GM19468 (cell line): ENCODE data around the gene TRIM28.

Source experiments
- ATAC-seq: cut with Tn5 transposase; IDR thresholded peaks from one replicate; pipeline ENCODE4 v1.9.1; 2021; ENCODE audit warnings: mild to moderate bottlenecking, moderate library complexity, moderate number of reproducible peaks; ENCODE audit not compliant: unreplicated experiment; ENCODE audit errors: extremely low read depth

Gene TRIM28

GRCh38 chr19:58547323-58548312 is 3.8 kb downstream of the TRIM28 start:
- ATAC-seq, result no peak

GRCh38 chr19:58548859-58549663 is 5.2 kb downstream of the TRIM28 start:
- ATAC-seq, result no peak

- ATAC-seq, result no peak
Observed at GRCh38 chr19:58549664-58550361, 5.9 kb downstream of the TRIM28 start.

- no peak for ATAC-seq
Observed at GRCh38 chr19:58550362-58551122, 6.7 kb downstream of the TRIM28 start.

- no peak for ATAC-seq
Observed at GRCh38 chr19:58551123-58551497, 7.2 kb downstream of the TRIM28 start.

- ATAC-seq, result no peak
Observed at GRCh38 chr19:58551577-58552471, 8.0 kb downstream of the TRIM28 start.

GRCh38 chr19:58552655-58553054 is 8.8 kb downstream of the TRIM28 start:
- no peak for ATAC-seq

- no peak for ATAC-seq
Observed at GRCh38 chr19:58553799-58554493, 10.1 kb downstream of the TRIM28 start.

GRCh38 chr19:58554494-58555368 is 10.9 kb downstream of the TRIM28 start, which contains the start of gene CHMP2A:
CHMP2A (minus strand) TSS chr19:58555105; CDS start chr19:58554212, 893 bp downstream.
- no peak for ATAC-seq

GRCh38 chr19:58555369-58555885 is 11.6 kb downstream of the TRIM28 start:
- ATAC-seq, result no peak

- no peak for ATAC-seq
Observed at GRCh38 chr19:58555920-58556621, 12.2 kb downstream of the TRIM28 start.

- ATAC-seq, result no peak
Observed at GRCh38 chr19:58556622-58557220, 12.9 kb downstream of the TRIM28 start.

- no peak for ATAC-seq
Observed at GRCh38 chr19:58557221-58558065, 13.6 kb downstream of the TRIM28 start.

- ATAC-seq, result no peak
Observed at GRCh38 chr19:58558066-58558622, 14.3 kb downstream of the TRIM28 start, which contains the start of gene UBE2M. UBE2M (minus strand) TSS chr19:58558611; CDS start chr19:58558381, 230 bp downstream.
